Measurements from ENCODE around the gene NR1H4.
"Not testable (repeated sequence)": the region's sequence is repeated elsewhere in the genome, so short reads cannot be mapped to it uniquely, and the experiment has no call there.

Gene NR1H4

GRCh38 chr12:100566887-100567637, 93.4 kb downstream of the NR1H4 start:
- DNase-seq (ENCODE audit: low read depth, low spot score) = no peak

GRCh38 chr12:100567945-100568344, 94.3 kb downstream of the NR1H4 start:
- DNase-seq (ENCODE audit: low read depth, low spot score) = no peak

DNA sequence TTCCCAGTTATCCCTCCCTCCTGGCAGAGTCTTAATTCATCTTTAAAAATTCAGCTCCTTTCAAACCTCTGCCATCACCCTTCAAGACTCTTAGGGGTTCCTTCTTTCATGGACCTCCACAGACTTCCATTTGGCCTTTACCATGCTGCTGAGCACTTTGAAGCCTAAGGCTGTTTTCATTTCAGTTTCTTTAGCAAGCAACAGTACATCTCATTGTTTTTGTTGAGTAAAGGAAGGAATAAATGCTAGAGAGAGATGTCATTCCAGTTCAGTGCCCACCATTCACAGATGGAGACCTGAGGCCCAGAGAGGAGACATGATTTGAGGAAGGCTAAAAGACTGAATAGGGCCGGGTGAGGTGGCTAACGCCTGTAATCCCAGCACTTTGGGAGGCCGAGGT, 98.5 kb downstream of the NR1H4 start:
- DNase-seq (ENCODE audit: low read depth, low spot score) = no peak

GRCh38 chr12:100573292-100574186, 99.9 kb downstream of the NR1H4 start, which contains the start of gene GAS2L3:
TSS of gene GAS2L3 (plus strand) at chr12:100573684. CDS start at chr12:100594905, 21,221 bp downstream.
- peak; percentile 59 for DNase-seq (ENCODE audit: low read depth, low spot score)

- no peak for DNase-seq (ENCODE audit: low read depth, low spot score)
These were observed 100.8 kb downstream of the NR1H4 start for GRCh38 chr12:100574187-100575074.

DNA sequence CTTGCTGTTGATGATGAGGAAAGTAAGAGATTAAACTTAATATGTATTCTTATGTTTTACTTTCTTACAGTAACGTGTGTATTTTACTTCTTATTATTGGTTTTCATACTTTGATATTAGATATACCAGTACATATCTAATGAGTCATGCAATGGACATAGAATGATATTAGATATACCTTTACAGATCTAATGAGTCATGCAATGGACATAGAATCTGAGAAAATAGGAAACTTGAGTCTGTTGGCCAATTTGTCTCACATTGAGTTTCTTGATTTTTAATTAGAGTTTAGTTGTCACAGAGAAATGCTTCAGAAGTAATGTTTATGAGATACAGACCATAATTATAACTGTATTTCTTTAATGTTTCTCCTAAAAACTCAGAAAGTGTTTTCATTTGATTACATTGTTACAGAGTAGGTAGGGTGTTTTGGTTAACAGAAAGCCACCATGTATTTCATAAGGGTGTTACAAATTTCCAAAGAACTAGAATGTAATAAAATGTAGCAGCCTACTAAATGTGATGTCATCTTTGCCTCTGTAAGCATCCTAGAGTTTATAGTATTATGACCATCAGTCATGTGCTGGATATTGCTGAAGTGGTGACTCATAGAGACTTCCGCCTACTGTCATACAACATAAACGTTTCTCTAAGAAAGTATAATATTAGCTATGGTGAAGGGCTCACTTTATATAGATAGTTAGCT, 102.8 kb downstream of the NR1H4 start:
- peak; percentile 43 for DNase-seq (ENCODE audit: low read depth, low spot score)

DNA sequence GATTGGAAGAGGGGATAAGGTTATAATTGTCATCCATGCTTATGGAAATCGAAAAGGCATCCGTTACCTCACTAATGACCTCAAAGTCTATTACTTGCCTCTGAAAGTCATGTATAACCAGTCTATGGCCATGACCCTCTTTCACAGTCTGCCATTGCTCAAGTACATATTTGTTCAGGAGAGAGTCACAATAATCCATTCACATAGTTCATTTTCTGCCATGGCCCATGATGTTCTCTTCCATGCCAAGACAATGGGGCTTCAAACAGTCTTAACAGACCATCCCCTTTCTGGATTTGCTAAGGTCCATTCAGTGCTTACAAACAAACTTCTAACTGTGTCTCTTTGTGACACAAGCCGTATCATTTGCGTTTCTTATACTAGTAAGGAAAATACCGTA, 105.3 kb downstream of the NR1H4 start:
- no peak for DNase-seq (ENCODE audit: low read depth, low spot score)

- DNase-seq (ENCODE audit: low read depth, low spot score) = no peak
These were observed 106.2 kb downstream of the NR1H4 start for GRCh38 chr12:100579844-100580243.

GRCh38 chr12:100584256-100584655, 110.6 kb downstream of the NR1H4 start:
- DNase-seq (ENCODE audit: low read depth, low spot score) = no peak

- no peak for DNase-seq (ENCODE audit: low read depth, low spot score)
These were observed 118.3 kb downstream of the NR1H4 start for GRCh38 chr12:100591979-100592378.

GRCh38 chr12:100593490-100593889, 119.8 kb downstream of the NR1H4 start:
- DNase-seq (ENCODE audit: low read depth, low spot score) = no peak

DNA sequence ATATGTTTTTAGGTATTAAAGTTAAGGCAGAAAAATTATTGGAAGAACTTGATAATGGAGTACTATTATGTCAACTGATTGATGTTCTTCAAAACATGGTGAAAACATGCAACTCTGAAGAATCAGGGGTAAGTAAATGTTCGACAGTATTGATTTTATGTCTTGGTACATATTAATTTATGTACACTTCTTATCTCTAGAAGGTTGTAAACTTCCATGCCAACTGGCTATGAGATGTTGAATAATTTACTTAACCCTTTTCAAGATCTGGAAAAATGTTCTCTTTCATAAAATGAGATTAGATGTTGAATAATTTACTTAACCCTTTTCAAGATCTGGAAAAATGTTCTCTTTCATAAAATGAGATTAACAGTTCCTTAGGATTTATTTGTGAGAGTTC, 128.0 kb downstream of the NR1H4 start:
- no peak for DNase-seq (ENCODE audit: low read depth, low spot score)

GRCh38 chr12:100602997-100603396, 129.3 kb downstream of the NR1H4 start:
- not testable (repeated sequence) for DNase-seq (ENCODE audit: low read depth, low spot score)

GRCh38 chr12:100608776-100609175, 135.1 kb downstream of the NR1H4 start:
- no peak for DNase-seq (ENCODE audit: low read depth, low spot score)

GRCh38 chr12:100610666-100611430, 137.2 kb downstream of the NR1H4 start:
- no peak for DNase-seq (ENCODE audit: low read depth, low spot score)

DNA sequence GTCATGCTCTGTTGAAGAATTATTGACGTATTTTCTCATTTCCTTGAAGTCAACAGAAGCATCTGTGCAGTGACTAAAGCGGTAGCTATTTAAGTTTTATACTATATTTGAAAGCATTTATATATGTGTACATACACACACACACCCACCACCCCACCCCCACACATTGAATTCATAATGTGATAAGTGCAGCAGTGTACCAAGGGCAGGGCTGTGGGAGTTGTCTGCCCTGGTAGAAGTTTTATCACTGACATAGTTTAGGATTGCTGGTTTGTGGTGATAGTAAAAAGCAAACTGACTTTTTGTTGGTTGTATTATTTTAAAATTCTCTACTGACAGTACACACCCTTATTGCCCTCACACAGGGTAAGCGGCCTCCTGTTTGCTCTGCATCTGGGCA, 138.9 kb downstream of the NR1H4 start:
- no peak for DNase-seq (ENCODE audit: low read depth, low spot score)
